TTC549 (cell line): ENCODE data around the gene ECSCR.
"Not testable (repeated sequence)": the region's sequence is repeated elsewhere in the genome, so short reads cannot be mapped to it uniquely, and the experiment has no call there.

ENCODE experiments used
- FAIRE-seq: peaks from 2 replicates; lab custom pipeline; 2012; peaks lifted over from hg19 to GRCh38; lab: Jason Lieb, UNC

The ECSCR gene

GRCh38 chr5:139445325-139446170 lies 17.0 kb downstream of the ECSCR start:
- FAIRE-seq: no peak

- no peak for FAIRE-seq
Observed at GRCh38 chr5:139443831-139444453, 18.6 kb downstream of the ECSCR start.

GRCh38 chr5:139440416-139440815 lies 22.1 kb downstream of the ECSCR start:
- FAIRE-seq: not testable (repeated sequence)

GRCh38 chr5:139439013-139439903 lies 23.3 kb downstream of the ECSCR start, which contains the start of gene DNAJC18:
DNAJC18 (minus strand) TSS chr5:139439525; CDS start chr5:139439445, 80 bp downstream.
- FAIRE-seq: no peak

- no peak for FAIRE-seq
Observed at GRCh38 chr5:139438707-139439012, 23.9 kb downstream of the ECSCR start.

- FAIRE-seq: no peak
Observed at GRCh38 chr5:139435676-139436075, 26.9 kb downstream of the ECSCR start.

GRCh38 chr5:139431706-139432105 lies 30.8 kb downstream of the ECSCR start:
- FAIRE-seq: no peak

GRCh38 chr5:139430015-139430414 lies 32.5 kb downstream of the ECSCR start:
- no peak for FAIRE-seq

- no peak for FAIRE-seq
Observed at GRCh38 chr5:139426203-139426885, 36.2 kb downstream of the ECSCR start.

GRCh38 chr5:139425497-139425896 lies 37.0 kb downstream of the ECSCR start:
- no peak for FAIRE-seq

GRCh38 chr5:139422307-139422893 lies 40.1 kb downstream of the ECSCR start:
- peak; percentile 90 for FAIRE-seq

- FAIRE-seq: no peak
Observed at GRCh38 chr5:139419226-139420192, 43.0 kb downstream of the ECSCR start.

- FAIRE-seq: no peak
Observed at GRCh38 chr5:139418793-139419192, 43.8 kb downstream of the ECSCR start.

- no peak for FAIRE-seq
Observed at GRCh38 chr5:139417214-139417613, 45.3 kb downstream of the ECSCR start.

- no peak for FAIRE-seq
Observed at GRCh38 chr5:139416651-139417050, 45.9 kb downstream of the ECSCR start.

- no peak for FAIRE-seq
Observed at GRCh38 chr5:139415869-139416268, 46.7 kb downstream of the ECSCR start.

GRCh38 chr5:139415221-139415861 lies 47.2 kb downstream of the ECSCR start:
- FAIRE-seq: no peak

GRCh38 chr5:139414581-139415130 lies 47.9 kb downstream of the ECSCR start:
- FAIRE-seq: no peak

GRCh38 chr5:139413963-139414362 lies 48.6 kb downstream of the ECSCR start:
- FAIRE-seq: no peak

GRCh38 chr5:139413153-139413552 lies 49.4 kb downstream of the ECSCR start:
- FAIRE-seq: no peak
